GM18867 (cell line): ENCODE data around the gene MYLK.

Experiments
- ATAC-seq: cut with Tn5 transposase; IDR thresholded peaks from one replicate; pipeline ENCODE4 v1.9.1; 2021; ENCODE audit warnings: mild to moderate bottlenecking, moderate library complexity; ENCODE audit not compliant: unreplicated experiment

The MYLK gene

GRCh38 chr3:123798550-123798949 is 85.6 kb downstream of the MYLK start:
- ATAC-seq: no peak

DNA sequence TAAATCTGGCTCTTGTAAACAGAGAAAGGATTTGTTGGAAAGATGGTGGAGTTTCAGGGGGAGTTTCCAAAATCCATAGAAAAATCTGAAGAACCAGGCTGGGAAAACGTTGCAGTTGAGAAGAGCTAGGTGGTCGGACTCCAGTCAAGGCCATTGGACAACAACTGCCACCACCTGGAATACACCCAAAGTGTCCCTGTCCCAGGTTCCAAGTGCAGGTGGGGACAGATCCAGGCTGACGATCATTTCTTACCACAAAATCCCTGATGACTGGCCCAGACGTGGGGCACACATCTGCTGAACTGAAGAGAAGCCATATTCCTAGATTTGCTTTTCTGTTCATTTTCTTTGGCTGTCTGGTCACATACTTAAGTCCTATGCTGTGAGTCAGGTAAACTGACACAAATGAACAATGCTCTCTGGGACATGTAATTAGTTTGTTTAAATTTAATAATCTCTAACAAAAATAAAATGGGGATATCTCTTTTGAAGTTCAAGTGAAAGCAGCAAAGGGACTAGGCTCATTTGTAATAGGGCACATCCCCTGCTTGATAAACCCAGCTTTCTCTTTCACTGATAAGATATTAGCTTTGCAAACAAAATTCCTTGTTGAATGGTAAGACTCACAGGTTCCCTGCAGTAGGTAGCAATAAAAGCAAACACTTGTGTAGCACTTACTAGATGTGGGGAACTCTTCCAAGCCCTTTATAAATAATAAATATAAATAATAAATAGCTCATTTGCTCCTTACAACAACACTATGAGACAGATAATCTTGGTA is 88.5 kb downstream of the MYLK start:
- no peak for ATAC-seq

GRCh38 chr3:123793425-123793824 is 90.7 kb downstream of the MYLK start:
- ATAC-seq: no peak

- no peak for ATAC-seq
These were observed 91.5 kb downstream of the MYLK start for GRCh38 chr3:123792473-123793201.

GRCh38 chr3:123791898-123792297 is 92.2 kb downstream of the MYLK start:
- no peak for ATAC-seq

DNA sequence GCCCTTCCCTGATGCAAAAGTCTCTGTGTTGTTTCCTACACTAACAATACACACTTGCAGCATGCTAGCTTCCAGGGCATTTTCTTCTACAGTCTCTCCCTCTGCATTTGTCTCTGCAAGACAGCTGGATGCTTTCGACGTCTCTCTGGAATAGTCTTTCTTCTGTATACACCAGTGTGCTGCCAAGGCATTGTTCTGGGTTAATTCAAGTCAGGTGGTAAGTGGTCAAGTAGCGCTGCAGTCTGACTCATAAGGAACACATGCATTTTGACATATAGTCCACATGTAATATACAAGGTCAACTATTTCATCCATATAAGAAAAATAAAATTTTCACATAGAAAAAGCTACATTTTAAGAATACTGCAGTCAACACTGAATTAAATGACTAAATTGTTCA is 92.7 kb downstream of the MYLK start:
- no peak for ATAC-seq

DNA sequence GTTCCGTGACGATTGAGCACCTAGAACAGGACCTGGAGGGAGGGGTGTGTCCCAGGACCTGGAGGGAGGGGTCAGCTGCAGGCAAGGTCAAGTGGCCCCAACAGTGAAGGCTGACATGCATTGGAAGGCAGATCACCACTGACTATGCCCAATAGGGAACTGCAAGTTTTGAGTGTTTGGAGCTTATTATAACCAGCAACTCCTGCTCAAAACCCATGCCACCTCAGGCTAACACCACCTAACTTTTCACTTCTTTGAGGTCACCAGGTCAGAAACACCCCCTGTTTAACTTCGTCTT is 93.1 kb downstream of the MYLK start:
- no peak for ATAC-seq

DNA sequence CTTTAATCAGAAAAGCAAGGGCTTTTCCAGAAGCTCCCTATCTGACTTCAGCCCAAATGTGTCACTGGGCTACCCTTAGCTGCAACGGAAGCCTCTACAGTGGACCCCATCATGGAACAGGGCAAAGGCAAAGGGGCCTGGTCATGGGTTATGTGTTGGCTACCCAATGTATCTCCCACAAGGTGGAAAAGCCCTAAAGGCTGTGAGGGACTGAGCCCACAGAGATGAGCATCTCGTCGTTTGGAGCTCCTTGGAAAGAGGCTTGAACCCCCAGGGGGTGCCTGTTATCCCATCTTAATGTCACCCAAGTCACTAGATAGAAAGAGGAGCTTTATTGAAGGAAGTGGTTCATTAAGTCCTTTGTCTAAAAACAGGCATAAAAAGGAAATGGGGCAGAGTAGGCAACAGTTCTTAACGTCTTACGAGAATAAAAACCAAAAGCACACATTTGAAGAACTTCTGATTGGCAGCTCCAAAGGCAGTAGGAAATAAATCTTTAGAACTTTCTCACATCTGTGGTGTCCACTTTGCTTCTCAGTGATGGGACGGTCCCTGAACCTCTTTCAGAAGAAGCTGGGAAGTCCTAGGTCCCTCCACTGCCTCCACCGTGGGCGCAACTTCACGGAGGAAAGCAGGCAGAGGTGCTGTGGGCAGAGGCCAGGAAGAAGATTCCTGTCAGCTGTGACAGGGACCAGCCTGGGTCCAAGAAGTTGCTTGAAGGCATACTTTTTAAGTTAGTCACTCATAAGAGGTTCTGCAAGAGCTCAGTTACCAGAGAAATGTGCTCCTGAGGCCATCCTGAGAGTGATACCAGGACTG is 93.7 kb downstream of the MYLK start:
- ATAC-seq: no peak

GRCh38 chr3:123789760-123790159 is 94.4 kb downstream of the MYLK start:
- ATAC-seq: no peak

DNA sequence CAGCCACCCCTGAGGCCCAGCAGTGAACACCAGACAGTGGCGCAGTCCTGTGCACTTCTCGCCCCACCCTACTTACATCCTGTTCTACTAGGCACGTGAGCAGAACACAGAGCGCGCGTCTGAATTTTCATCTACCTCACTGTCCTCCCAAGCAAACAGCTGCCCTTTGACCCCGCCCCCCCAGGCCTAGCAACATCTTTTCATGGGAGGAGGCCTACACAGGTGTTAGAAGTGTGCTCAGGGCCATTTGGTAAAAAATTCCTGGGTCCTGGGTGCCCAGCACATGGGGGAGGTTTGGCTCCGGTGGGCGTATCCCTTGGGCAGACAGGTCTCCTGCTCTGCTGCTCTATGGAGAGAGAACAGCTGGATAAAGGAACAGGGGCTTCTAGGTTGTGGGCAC is 95.0 kb downstream of the MYLK start:
- no peak for ATAC-seq

DNA sequence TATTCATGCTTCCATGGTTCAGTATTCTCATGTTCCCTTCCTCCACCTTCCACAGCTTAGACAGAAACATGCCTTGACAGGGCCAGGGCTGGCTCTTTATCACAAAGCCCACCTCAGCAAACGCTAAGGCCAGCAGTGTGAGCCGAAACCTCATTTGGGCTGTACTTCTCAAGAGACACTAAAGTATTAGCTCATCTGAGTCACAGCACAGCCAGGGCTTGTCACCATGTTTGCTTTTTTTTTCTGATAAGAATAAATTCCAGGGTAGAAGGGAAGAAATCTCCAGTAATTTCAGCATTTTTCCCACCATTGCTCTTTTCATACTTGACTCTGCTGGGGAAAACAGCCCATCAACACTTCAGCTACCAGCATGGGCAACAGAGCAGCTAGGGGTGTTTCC is 95.4 kb downstream of the MYLK start:
- no peak for ATAC-seq

DNA sequence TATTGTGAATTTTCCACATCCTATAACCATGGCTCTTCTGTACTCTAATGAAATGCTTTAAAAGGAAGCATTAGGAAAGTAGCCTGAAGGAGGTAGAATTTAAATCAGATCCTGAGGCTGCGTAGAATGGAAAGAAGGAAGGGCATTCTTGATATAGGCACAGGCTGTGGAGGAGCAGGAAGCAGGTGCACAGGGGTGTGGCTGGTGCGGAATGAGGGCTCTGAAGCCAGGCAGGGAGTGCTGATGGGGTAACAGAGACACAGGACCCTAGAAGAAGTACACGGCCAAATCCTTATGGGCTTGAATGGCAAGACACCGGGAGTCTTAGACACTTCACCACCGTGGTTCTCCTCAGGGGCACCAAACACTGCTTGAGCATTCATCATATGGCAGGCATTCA is 97.0 kb downstream of the MYLK start:
- no peak for ATAC-seq

DNA sequence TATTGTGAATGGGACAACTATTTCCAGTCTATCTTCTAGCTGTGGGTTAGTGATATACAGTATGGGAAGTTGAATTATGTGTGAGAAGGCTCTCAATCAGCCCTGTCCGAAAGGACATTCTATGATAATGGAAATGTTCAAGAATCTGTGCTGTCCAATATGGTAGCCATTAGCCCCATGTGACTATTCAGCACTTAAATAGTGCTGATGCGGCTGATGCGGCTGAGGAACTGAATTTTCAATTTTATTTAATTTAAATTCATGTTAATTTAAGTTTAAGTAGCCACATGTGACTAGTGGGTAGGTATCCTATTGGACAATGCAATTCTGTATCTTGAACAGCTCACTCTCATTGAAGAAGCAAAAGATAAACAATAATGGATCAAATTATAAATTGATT is 98.5 kb downstream of the MYLK start:
- ATAC-seq: no peak

DNA sequence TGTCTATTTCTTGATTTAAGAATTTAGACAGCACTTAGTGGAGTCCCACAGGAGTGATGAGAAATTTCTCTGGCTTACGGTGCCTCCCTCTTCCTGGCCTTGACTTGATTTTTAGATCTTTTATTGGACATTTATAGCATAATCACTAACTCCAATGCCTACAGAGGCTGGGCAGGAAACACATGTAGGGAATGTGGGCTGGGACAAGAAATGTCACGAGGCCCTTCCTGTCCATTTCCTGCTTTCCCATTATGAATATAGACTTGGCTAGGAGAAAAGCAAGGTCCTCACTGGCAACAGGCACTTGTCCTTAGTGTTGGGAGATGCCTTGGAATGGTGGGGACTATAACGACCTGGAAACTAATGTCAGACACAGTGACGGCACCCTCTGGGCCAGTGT is 100.3 kb downstream of the MYLK start:
- ATAC-seq: no peak

GRCh38 chr3:123783050-123783689 is 101.0 kb downstream of the MYLK start:
- no peak for ATAC-seq

- ATAC-seq: no peak
These were observed 101.6 kb downstream of the MYLK start for GRCh38 chr3:123782488-123782887.

DNA sequence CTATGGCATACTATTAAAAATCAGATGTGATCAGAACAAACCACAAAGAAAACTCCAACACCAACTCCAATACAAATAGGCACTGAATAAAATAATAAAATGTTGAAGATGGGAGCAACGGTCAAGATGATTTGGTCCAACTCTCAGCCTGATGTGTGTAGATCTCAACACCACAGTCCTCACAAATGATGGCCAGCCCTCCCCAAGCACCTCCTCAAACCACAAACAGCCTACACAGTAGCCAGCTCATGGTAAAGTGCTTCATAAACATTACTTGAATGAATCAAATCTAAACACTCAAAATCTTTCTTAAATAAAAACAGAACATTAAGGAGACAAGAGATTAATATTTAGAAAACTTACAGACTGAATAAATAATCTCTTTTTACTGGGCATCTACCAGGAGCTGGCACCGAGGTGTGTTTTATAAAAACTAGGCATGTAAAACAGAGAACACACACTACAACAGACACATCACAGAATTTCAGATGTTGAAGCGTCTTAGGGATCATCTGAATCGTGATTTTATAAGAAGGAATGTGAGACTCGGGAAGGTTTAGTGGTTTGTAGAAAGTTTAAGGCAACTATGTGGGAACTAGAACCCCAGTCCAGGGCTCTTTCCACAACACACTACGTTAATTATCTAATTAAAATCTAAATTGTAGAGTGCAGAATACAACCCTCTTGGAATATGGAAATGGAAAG is 102.4 kb downstream of the MYLK start:
- no peak for ATAC-seq

GRCh38 chr3:123781138-123781537 is 103.0 kb downstream of the MYLK start:
- ATAC-seq: no peak

GRCh38 chr3:123780656-123781055 is 103.5 kb downstream of the MYLK start:
- no peak for ATAC-seq

- ATAC-seq: no peak
These were observed 104.4 kb downstream of the MYLK start for GRCh38 chr3:123779655-123780231.
